ENCODE results near the gene MTA3. TPM values are rescaled to one million over a fixed set of nuclear protein-coding genes. Genes with fewer than 3 reads are reported as not detected.

Gene MTA3
- total and polyA plus RNA-seq, 2 of the 8 experiments (the other 6 are each of a cell fraction or from before 2014, with no cell fraction given), result 125 to 184 TPM

DNA sequence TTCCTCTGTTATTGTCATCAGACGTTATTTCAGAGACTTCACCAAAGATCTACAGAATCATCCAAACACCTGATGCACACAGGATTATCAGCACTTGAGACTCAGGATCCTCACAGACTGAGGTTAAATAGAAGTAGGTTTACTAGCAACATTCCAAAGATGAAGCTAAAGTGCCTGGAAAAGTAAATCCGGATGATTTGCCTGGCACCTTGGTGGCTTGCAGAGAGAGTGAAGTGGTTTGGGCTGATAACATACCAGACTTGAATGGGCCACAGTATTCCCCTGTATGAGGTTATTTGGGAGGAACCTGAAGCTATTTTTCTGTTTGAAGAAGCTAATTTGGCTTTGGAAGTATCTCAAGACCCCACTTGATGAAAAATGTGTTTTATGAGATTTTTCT, 144.5 kb downstream of the MTA3 start:
- no peak for DNase-seq (ENCODE audit: low read depth in 1 of 2, low spot score in 2 of 2)
- POLR2A ChIA-PET (ENCODE audit: partially characterized antibody), result interaction anchor here (0.6 to 1.3 kb wide), 6 partner anchors 9 to 339 kb away, joined by 3 to 5 read pairs (median 3); no protein-coding TSS in a partner anchor
- H2BK12ac ChIP-seq (ENCODE audit: low read depth, low read length), result no peak overlapping the region
- no peak overlapping the region for H3K4me2 ChIP-seq (ENCODE audit: insufficient read depth in 1 of 2, low read depth in 2 of 2, low read length in 2 of 2)
- H3K23me2 ChIP-seq (ENCODE audit: low read depth, low read length), result no peaks in the 10 kb centered on the region; the same call in 1 of the 2 replicates
- H3K27ac ChIP-seq (ENCODE audit: low read depth, low read length), result no peak overlapping the region
- H3K23ac ChIP-seq (ENCODE audit: insufficient read length), result no peak overlapping the region
- no peak overlapping the region for H3K18ac ChIP-seq (ENCODE audit: extremely low read depth, low read length)
- H3K4ac ChIP-seq (replicated peaks; ENCODE audit: insufficient read length, low read depth, low read length), result no peak overlapping the region
- H4K8ac ChIP-seq (ENCODE audit: extremely low read depth, insufficient read depth, low read length), result no peak overlapping the region
- H2BK20ac ChIP-seq (ENCODE audit: low read length), result no peak overlapping the region
- no peak overlapping the region for H2BK120ac ChIP-seq (replicated peaks; ENCODE audit: low read depth, low read length)
- H4K91ac ChIP-seq (replicated peaks; ENCODE audit: insufficient read length, low read length), result no peak overlapping the region
- H4K5ac ChIP-seq (ENCODE audit: insufficient read length, low read depth, low read length), result no peak overlapping the region
- H4K20me1 ChIP-seq (replicated peaks in 1 of 2; ENCODE audit: control insufficient read depth in 1 of 2, insufficient read depth in 2 of 2, low read length in 2 of 2), result no peaks in the 10 kb centered on the region
- no peaks in the 10 kb centered on the region for H3K79me1 ChIP-seq (ENCODE audit: low read depth, low read length)
- H3K79me2 ChIP-seq (ENCODE audit: control insufficient read depth in 1 of 2, insufficient read depth in 2 of 2, low read length in 2 of 2), result no peaks in the 10 kb centered on the region
- 0 out of 2 replicates have a peak, but pooled peaks have one; percentile 34 for TF ChIP-seq POLR2AphosphoS5 (IDR thresholded peaks at IDR 0.05; ENCODE audit: low read depth, low read length)
- TF ChIP-seq KDM5A (IDR thresholded peaks at IDR 0.05; ENCODE audit: low read length), result no peak
- no peak for TF ChIP-seq RFX5 (IDR thresholded peaks at IDR 0.05; ENCODE audit: borderline replicate concordance, low read depth, low read length)
- TF ChIP-seq KDM1A (IDR thresholded peaks at IDR 0.05; ENCODE audit: borderline replicate concordance, low read length), result no peak
- H3K4me3 ChIP-seq (ENCODE audit: extremely low read depth in 1 of 4, insufficient read depth in 2 of 4, low read depth in 3 of 4, low read length in 4 of 4), result no peak overlapping the region
- H3K4me1 ChIP-seq (replicated peaks in 1 of 4; ENCODE audit: control insufficient read depth in 3 of 4, insufficient read depth in 4 of 4, low read length in 3 of 4), result peaks cover 0 to 5% (median 2%) of the 10 kb centered on the region in 4 experiments; a peak in 2 of 7 replicates
- H3K27me3 ChIP-seq (replicated peaks in 1 of 4; ENCODE audit: control insufficient read depth in 3 of 4, extremely low read depth in 1 of 4, insufficient read depth in 3 of 4, low read length in 3 of 4), result no peaks in the 10 kb centered on the region
- no peaks in the 10 kb centered on the region for H3K9me3 ChIP-seq (ENCODE audit: insufficient read depth in 2 of 2, low read depth in 1 of 2, low read length in 1 of 2)
- FAIRE-seq, result no peak
- H3K9ac ChIP-seq (replicated peaks in 1 of 4; ENCODE audit: extremely low read depth in 1 of 4, low read depth in 3 of 4, low read length in 3 of 4), result no peak overlapping the region
- WGBS, 2 experiments (ENCODE audit: extremely low coverage in 1 of 2, insufficient coverage in 1 of 2, insufficient read length in 1 of 2, insufficient replicate concordance in 2 of 2, low coverage in 1 of 2, low lambda C conversion rate in 2 of 2, missing lambda C conversion rate in 1 of 2), result 88% methylated on average over 2 of the region's 2 CpGs; no CpG with 5 or more reads in 1 of the 2 experiments
- no peak overlapping the region for H3K14ac ChIP-seq (ENCODE audit: insufficient read length)
- CTCF ChIA-PET (ENCODE audit: partially characterized antibody), result interaction anchor here (0.6 to 1.3 kb wide), 5 partner anchors 38 to 1036 kb away, joined by 3 to 5 read pairs (median 3); no protein-coding TSS in a partner anchor
- H2BK15ac ChIP-seq (ENCODE audit: low read length), result no peak overlapping the region
- H2BK5ac ChIP-seq (ENCODE audit: low read depth, low read length), result no peak overlapping the region
- H3K36me3 ChIP-seq (ENCODE audit: control insufficient read depth in 2 of 4, insufficient read depth in 4 of 4, low read length in 3 of 4), result peaks cover 0 to 23% (median 14%) of the 10 kb centered on the region in 4 experiments; a peak in 6 of 8 replicates
- no peak overlapping the region for H2AK5ac ChIP-seq (ENCODE audit: low read depth, low read length)
- H3K56ac ChIP-seq (replicated peaks; ENCODE audit: insufficient read length, low read depth, low read length), result no peak overlapping the region
- no peak overlapping the region for H2AFZ ChIP-seq (ENCODE audit: low read length)

Data from H1 (cell line).